GM19463 (cell line): ENCODE data around the gene METTL16.
A peak's percentile ranks its signal among the peaks of the same experiment; 100 is the strongest.
"Not testable (repeated sequence)": the region's sequence is repeated elsewhere in the genome, so short reads cannot be mapped to it uniquely, and the experiment has no call there.

ENCODE experiments used
- ATAC-seq: cut with Tn5 transposase; IDR thresholded peaks from one replicate; pipeline ENCODE4 v1.9.1; 2021; ENCODE audit warnings: mild to moderate bottlenecking, moderate library complexity; ENCODE audit not compliant: unreplicated experiment

Gene METTL16, protein sequence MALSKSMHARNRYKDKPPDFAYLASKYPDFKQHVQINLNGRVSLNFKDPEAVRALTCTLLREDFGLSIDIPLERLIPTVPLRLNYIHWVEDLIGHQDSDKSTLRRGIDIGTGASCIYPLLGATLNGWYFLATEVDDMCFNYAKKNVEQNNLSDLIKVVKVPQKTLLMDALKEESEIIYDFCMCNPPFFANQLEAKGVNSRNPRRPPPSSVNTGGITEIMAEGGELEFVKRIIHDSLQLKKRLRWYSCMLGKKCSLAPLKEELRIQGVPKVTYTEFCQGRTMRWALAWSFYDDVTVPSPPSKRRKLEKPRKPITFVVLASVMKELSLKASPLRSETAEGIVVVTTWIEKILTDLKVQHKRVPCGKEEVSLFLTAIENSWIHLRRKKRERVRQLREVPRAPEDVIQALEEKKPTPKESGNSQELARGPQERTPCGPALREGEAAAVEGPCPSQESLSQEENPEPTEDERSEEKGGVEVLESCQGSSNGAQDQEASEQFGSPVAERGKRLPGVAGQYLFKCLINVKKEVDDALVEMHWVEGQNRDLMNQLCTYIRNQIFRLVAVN

DNA sequence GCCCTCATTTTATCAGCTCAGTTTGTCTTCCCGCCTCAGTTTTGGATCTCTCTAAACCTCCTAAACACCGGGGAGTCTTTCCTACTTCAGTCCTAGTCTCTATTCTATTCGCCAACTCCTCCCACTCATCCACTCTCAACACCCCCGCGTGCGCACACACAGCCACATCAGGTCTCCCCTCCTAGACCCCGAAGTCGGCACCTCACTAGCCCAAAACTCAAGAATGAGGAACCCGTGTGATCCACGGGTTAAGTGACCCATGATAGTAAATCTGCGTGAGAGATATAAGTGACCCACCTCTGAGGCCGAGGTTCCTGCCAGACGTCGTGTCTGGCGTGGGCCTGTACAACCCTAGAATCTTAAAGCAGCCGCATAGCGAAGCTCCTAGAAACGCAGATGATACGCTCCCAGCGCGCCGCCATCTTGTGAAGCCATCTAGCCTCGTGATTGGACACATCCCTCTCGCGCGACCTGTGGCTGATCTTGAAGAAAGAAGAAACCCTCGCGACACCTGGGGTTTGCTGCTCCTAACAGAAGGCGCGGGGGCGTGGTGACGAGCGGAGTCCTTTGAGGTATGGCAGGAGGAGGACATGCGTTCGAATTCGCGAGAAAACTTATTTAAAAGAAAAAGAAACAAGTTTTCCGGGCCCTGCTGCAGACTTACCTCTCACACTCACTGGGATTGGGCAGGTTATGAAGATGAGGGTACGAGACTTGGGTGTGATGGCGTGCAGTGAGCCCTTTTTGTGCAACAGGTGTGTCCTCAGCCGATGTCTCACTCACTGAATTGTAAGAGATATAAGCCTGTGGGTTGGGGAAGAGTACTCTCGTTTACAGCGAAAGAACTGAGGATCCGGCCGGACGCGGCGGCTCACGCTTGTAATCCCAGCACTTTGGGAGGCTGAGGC lies at the start of gene METTL16:
TSS of gene METTL16 (minus strand) at position 427 of the 908 bp plus-strand sequence. CDS start 9,557 bp downstream, outside the sequence.
- ATAC-seq = peak; percentile 97

DNA sequence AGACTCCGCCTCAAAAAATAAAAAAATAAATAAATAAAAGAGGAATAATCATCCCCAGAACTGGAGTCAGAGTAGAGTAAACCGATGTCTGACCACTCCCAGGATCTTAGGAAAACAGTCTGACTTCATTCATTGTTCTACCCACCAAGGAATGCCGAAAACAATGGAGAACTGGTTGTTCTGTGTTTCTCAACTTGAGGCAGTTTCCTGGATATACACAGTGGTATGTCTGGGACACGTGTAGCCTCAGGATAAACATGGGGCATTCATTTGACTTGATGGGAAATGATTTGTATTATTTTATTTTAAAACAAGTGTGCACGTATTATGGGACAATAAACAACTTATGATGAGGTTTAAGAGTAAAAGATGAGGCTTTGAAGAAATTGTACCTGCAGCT lies 49.0 kb upstream of the METTL16 start:
- ATAC-seq = no peak

DNA sequence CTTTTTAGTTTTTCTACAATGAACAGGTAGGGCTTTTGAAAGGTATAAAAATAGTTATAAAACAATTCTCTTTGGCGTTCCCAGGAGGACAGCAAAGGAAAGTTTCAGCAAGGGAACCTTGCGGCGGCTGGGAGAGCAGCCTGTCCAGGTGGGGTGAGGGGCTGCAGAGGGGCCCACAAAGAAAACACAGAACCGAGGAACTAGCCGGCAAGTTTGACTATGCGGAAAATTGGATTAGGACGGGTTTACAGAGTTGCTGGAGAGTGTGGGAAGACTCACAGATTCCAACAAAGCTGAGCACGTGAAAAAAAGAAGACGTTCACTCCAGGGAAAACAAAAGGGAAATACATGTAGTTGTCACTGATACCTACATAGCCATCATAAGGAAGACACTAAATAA lies 40.2 kb upstream of the METTL16 start:
- ATAC-seq = no peak

DNA sequence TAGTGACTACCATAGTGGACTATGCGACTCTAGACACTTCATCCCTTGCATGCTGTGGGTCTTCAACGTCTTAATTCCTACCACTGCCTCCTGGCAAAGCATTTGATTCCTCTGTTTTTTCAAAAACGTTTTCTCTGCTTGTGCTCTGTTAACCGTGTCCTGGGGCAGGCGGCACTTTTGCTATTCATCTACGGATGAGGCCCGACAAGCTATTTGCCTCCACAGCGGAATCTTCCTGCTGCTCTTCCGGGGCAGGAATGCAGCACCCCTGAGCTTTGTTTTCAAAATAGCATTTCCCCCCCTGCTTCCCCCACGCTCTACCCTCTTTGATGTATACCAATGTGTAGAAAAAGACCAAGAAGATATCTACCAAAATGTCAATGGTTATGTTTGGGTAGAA lies 39.8 kb upstream of the METTL16 start:
- ATAC-seq = no peak

DNA sequence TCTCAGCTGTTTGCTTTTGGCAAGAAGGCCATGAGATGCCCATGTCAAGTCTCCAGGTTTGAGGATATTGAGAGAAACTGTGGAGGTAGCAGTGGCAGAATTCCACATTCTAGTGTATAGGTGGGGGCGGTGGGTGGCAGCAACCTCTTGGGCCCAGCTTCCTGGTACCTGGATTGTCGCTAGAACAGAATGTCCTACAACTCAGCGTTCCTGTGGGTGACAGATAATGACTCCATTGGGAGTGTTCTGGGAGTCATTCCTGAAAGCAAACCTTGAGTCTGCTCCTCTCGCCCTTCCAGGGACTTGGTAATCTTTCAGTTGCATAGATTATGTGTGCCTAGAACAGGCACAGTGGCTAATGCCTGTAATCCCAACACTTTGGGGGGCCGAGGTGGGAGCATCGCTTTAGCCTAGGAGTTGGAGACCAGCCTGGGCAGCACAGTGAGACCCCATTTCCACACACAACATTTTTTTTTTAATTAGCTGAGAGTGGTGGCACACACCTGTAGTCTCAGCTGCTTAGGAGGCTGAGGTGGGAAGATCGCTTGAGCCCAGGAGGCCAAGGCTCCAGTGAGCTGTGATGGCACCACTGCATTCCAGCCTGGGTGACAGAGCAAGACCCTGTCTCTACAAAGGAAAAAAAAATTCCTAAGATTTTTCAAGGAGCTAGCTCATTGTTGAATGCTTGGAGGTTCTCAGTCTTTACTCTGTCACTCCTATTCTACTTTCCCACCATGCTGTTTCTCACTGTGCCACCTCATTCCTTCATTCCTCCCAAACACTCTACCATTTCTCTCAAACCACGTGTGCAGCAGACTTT lies 37.9 kb upstream of the METTL16 start:
- no peak for ATAC-seq

DNA sequence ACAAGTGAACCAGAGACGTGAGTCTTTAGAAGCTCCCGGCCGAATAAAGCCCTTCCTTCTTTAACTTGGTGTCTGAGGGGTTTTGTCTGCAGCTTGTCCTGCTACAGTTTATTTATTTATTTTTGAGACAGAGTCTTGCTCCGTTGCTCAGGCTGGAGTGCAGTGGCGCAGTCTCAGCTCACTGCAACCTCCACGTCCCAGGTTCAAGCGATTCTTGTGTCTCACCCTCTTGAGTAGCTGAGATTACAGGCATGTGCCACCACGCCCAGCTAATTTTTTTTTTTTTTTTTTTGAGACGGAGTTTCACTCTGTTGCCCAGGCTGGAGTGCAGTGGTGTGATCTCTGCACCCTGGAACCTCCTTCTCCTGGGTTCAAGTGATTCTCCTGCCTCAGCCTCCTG lies 36.3 kb upstream of the METTL16 start:
- not testable (repeated sequence) for ATAC-seq

DNA sequence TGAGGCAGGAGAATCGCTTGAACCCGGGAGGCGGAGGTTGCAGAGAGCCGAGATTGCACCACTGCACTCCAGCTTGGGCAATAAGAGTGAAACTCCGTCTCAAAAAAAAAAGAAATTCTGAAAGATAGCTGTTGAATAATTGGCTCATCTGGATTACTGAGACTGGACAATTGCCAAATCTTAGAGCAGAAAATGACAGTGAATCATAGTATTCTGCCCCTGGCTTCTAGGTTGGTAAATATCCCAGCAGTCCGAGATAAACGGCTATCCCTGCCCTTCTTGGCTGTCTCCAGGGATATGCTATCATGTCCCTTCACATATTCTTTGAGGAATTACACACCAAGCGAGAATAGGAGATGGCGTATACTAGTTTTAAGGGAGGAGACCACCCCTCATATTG lies 35.5 kb upstream of the METTL16 start:
- ATAC-seq = no peak

DNA sequence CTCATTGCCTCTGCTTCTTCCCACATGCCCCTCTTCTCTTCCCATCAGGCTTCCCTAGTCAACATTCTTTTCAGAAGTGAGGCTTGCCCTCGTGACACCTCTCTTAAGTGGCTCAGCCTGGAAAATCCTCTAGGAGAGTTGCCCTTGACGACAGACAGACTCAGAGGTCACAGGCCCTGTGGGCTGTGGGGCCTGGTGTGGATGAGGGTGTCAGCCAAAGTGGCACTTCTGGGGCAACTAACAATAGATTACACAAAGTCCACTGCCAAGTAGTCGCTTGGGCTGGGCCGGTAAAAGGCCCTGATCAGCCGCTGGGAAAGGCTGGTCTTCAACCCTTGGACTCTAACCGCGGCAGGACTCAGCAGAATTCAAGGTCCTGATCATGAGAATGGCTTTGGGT lies 33.7 kb upstream of the METTL16 start:
- ATAC-seq = no peak

DNA sequence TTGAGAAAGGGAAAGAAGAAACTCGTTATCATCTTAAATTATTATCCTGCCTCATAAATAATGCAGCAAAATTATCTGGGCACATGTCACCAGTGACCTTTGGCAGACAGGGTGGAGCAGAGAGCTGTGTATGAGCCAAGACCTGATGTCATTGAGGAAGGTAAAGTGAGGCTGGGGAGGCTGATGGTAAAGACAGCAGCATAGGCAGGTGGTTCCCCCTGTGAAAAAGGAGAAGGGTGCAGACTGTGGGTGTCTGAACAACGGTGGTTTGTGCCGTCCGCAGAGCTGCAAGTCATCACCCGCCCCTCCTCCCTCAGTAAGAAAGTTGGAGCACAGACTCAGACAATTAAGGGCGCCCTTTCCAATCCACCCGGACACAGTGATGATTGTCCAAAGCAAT lies 30.8 kb upstream of the METTL16 start:
- no peak for ATAC-seq

DNA sequence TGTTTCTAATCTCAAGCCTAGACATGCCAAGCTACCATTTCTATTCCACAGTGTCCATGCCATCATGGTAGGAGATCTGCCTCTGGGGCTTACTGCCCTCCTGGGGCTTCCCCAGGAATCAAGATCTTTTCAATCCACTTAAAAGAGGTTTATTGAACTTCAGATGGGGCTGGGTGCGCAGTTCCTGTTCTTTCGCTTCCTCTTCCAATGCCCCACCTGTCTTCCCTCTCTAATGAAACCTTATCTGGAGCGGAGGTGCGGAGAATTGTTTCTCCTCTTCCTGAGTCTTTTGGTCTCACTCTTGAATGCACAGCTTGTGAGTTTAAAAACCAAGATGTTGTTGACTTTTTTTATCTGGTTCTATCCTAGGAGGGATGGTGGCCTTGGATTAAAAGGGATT lies 30.4 kb upstream of the METTL16 start:
- no peak for ATAC-seq

DNA sequence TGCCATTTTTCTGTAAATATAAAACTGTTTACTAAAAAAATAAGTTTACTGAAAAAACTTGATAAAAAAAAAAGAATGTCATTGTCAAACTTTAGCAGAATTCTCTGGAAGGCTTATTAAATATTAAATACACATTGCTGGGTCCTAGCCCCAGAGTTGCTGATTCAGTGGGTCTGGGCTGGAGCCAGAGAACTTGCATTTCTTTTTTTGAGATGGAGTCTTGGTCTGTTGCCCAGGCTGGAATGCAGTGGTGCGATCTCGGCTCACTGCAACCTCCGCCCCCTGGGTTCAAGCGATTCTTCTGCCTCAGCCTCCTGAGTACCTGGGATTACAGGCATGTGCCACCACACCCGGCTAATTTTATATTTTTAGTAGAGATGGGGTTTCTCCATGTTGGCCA lies 25.9 kb upstream of the METTL16 start:
- ATAC-seq = not testable (repeated sequence)

DNA sequence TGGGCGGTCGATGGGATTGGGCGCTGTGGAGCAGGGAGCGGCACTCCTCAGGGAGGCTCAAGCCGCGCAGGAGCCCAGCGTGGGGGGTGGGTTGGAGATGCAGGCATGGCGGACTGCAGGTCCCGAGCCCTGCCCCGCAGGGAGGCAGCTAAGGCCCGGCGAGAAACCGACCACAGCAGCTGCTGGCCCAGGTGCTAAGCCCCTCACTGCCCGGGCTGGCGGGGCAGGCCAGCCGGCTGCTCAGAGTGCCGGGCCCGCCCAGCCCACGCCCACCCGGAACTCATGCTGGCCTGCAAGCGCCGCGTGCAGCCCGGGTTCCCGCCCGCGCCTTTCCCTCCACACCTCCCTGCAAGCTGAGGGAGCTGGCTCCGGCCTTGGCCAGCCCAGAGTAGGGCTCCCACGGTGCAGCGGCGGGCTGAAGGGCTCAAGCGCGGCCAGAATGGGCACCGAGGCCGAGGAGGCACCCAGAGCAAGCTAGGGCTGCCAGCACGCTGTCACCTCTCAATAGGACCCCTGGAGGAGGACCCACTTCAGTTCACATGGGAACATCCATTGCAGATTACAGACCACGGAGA lies 20.5 kb upstream of the METTL16 start:
- ATAC-seq = no peak

DNA sequence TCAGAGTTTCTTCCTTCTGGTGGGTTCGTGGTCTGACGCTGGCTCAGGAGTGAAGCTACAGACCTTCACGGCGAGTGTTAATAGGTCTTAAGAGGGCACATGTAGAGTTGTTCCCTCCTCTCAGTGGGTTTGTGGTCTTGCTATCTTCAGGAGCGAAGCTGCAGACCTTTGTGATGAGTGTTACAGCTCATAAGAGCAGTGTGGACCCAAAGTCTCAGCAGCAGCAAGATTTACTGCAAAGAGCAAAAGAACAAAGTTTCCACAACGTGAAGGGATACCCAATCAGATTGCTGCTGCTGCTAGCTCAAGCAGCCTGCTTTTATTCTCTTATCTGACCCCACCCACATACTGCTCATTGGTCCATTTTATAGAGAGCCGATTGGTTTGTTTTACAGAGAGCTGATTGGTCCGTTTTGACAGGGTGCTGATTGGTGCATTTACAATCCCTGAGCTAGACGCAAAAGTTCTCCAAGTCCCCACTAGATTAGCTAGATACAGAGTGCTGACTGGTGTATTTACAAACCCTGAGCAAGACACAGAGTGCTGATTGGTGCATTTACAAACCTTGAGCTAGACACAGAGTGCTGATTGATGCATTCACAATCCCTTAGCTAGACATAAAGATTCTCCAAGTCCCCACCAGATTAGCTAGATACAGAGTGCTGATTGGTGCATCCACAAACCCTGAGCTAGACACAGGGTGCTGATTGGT lies 19.7 kb upstream of the METTL16 start:
- ATAC-seq = not testable (repeated sequence)

DNA sequence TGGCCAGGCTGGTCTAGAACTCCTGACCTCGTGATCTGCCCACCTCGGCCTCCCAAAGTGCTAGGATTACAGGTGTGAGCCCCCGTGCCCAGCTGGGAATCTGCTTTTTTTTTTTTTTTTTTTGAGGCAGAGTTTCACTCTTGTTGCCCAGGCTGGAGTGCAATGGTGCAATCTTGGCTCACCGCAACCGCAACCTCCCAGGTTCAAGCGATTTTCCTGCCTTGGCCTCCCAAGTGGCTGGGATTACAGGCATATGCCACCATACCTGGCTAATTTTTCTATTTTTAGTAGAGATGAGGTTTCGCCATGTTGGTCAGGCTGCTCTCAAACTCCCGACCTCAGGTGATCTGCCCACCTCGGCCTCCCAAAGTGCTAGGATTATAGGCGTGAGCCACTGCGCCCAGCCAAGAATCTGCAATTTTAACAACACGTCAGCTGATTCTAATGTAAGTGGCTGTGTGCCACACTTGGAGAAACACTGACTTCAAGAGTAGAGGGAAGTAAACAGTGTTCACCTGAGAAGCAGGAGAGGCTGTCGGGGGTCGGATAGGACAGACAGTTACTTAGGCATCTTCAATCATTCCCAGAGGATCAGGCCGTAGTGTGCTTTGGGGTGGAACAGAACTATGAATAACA lies 10.2 kb upstream of the METTL16 start:
- not testable (repeated sequence) for ATAC-seq

DNA sequence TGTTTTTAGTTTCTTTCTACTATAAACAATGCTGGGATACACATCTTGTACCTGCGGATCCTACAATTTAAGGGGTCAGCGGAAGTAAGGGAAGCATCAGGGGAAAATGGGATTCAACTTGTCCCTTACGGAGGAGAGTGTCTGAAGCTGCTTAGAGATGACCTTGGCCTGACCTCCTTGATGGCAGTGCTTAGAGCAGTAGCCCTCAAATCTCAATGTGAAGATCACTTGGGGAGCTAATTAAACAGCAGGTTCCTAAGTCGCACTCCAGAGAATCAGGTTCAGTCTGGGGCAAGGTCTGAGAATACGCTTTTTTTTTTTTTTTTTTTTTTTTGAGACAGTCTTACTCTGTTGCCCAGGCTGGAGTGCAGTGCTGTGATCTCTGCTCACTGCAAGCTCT lies 9.6 kb upstream of the METTL16 start:
- ATAC-seq = no peak

DNA sequence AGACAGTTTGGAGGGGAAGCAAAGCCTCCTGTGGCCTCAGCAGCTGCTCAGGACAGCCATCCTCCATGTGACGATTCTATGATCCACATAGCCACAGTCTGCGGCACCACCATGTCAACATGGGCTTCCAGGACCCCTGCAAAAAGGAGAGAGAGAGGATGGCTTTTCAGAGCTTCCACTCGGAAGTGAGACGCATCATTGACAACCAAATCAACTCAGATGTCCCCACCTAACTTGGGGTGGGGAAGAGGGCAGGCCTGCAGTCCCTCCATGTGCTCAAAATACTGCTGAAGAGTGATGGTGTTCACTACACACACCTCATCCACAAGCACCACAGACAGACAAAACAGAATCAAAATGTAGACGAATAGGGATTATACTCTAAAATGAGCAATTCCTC lies 5.9 kb upstream of the METTL16 start:
- no peak for ATAC-seq

DNA sequence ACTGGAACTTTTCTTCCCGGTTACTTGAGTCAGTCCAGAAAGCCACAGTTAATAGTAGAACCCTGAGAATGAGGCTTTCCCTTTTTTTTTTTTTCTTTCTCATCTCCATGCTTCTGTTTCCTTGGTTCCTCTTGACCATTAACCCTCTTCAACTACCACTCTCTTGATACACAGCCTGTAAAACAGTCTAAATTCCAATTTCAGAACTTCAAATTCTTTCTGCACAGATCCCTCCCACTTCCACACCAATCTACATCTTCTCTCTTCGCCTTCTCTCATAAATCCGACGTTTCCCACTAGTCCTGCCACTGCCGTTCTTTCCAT lies 588 bp downstream of the METTL16 start:
- no peak for ATAC-seq

DNA sequence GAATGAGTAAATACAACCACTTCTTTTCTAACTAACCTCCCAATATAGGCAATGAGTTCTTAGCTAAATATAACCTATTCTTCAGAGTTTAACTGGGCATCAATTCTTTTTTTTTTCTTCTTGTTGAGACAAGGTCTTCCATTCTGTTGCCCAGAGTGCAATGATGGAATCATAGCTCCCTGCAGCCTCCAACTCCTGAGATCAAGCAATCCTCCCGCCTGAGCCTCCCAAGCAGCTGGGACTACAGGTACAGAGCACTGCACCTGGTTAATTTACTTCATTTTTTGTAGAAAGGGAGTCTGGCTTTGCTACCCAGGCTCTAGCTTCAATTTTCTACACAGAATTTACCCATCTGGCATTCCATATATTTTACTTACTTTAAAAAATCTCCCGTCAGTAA lies 1.1 kb downstream of the METTL16 start:
- ATAC-seq = no peak

DNA sequence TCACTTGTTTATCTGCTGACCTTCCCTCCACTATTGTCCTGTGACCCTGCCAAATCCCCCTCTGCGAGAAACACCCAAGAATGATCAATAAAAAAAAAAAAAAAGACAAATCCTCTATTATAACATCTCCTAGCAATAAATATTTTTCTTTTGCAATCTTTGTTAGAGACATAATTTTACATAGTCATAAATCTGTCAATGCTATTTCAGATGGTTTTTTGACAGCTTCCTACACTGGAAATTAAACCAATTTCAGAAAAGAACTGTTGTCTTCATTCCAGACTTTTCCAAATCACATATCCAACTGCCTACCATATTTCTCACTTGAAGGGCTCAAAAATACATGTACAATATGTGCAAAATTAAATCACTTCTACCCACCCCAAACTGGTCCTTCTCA lies 3.7 kb downstream of the METTL16 start:
- no peak for ATAC-seq
